Nephron progenitor cell (in vitro differentiated cells): ENCODE measurements around the gene CAMSAP2.

Experiments
- DNase-seq: peaks from one replicate; pipeline ENCODE4 v3.0.0; 2021
- H3K27ac Mint-ChIP-seq: 2 replicates; pipeline ENCODE4 v1.8.0; 2021; ENCODE audit warnings: mild to moderate bottlenecking, moderate library complexity, mixed read lengths
- H3K27me3 Mint-ChIP-seq: 2 replicates; pipeline ENCODE4 v1.8.0; 2021; ENCODE audit warnings: mild to moderate bottlenecking, low read depth, mixed read lengths; ENCODE audit not compliant: poor library complexity
- H3K36me3 Mint-ChIP-seq: 2 replicates; pipeline ENCODE4 v1.8.0; 2021; ENCODE audit warnings: low read depth, mixed read lengths
- H3K4me1 Mint-ChIP-seq: 2 replicates; pipeline ENCODE4 v1.8.0; 2021; ENCODE audit warnings: mixed read lengths
- H3K4me3 Mint-ChIP-seq: 2 replicates; pipeline ENCODE4 v1.8.0; 2021; ENCODE audit warnings: mild to moderate bottlenecking, moderate library complexity, mixed read lengths
- H3K9me3 Mint-ChIP-seq: 2 replicates; pipeline ENCODE4 v1.8.0; 2021; ENCODE audit warnings: mild to moderate bottlenecking, moderate library complexity, mixed read lengths
- TF ChIP-seq, protein P1 (sequence below): fragments of 200-600 bp; sonication (generic); IDR thresholded peaks from 2 replicates; pipeline ENCODE4 v1.5.0; 2021; ENCODE audit warnings: antibody characterized with exemption

CAMSAP2 gene

GRCh38 chr1:200774311-200774710, 35.6 kb downstream of the CAMSAP2 start:
- Mint-ChIP-seq H3K36me3 (peaks cover 71% of the 10 kb centered on the region), H3K9me3 (no peaks in the 10 kb centered on the region), H3K4me1 (no peaks in the 10 kb centered on the region), H3K4me3 (no peak overlapping the region), H3K27me3 (no peaks in the 10 kb centered on the region), H3K27ac (peak overlapping the region; percentile 69)
- no peak for DNase-seq
- TF ChIP-seq, protein P1, sequence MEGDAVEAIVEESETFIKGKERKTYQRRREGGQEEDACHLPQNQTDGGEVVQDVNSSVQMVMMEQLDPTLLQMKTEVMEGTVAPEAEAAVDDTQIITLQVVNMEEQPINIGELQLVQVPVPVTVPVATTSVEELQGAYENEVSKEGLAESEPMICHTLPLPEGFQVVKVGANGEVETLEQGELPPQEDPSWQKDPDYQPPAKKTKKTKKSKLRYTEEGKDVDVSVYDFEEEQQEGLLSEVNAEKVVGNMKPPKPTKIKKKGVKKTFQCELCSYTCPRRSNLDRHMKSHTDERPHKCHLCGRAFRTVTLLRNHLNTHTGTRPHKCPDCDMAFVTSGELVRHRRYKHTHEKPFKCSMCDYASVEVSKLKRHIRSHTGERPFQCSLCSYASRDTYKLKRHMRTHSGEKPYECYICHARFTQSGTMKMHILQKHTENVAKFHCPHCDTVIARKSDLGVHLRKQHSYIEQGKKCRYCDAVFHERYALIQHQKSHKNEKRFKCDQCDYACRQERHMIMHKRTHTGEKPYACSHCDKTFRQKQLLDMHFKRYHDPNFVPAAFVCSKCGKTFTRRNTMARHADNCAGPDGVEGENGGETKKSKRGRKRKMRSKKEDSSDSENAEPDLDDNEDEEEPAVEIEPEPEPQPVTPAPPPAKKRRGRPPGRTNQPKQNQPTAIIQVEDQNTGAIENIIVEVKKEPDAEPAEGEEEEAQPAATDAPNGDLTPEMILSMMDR: no peak

DNA sequence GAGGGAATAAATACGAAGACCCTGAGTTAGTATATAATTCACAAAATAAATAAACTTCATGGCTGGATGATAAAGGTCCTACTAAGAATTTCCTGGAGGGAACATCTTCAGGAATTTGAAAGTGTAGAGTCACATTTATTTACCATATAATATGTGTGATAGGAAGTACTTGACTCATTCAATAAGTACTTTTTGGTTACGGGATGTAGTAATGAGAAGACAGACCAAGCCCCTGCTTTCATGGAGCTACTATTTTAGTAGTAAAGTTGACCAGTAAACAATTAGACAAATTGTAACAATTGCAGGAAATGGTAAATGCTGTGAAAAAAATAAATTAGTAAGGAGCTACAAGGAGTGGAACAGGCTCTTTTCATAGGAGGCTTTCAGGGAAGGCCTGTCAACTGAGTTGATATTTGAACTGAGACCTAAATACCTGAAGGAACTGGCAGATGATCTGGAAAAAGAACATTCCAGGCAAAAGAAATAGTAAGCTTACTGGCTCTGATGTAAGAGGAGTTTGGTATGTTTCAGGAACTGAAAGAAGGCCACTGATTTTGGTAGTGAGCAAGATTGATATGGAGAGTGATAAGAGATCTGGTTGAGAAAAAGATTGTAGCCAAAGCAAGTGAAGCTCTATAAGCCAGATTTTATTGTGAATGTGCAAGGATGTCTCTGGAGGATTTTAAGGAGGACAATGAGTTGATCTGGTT, 36.2 kb downstream of the CAMSAP2 start:
- H3K36me3 Mint-ChIP-seq: peaks cover 68% of the 10 kb centered on the region
- no peak overlapping the region for H3K4me3 Mint-ChIP-seq
- H3K27me3 Mint-ChIP-seq: no peaks in the 10 kb centered on the region
- H3K4me1 Mint-ChIP-seq: no peaks in the 10 kb centered on the region
- DNase-seq: no peak
- peak overlapping the region; percentile 69 for H3K27ac Mint-ChIP-seq
- H3K9me3 Mint-ChIP-seq: no peaks in the 10 kb centered on the region
- TF ChIP-seq, protein P1: no peak

DNA sequence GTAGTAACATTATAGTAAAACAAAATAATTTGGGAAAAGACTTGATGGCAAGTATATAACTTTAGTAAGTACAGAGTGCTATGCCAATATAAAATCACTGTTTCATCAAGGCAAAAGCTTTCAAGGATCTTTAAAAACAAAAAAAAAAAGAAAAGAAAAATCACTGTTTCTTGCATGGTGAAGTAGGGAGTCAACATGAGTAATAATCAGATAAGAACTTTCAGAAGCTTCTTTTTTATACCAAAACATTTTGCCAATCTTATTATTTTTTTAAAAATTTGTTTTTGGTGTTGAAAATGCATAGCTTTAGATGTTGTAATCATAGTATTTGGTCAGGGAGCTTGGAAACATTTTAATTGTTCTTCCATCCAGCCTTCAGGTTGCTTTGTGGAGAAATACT, 37.2 kb downstream of the CAMSAP2 start:
- Mint-ChIP-seq H3K27me3 (no peaks in the 10 kb centered on the region), H3K27ac (peak overlapping the region; percentile 66), H3K4me3 (no peak overlapping the region), H3K36me3 (peaks cover 68% of the 10 kb centered on the region), H3K9me3 (no peaks in the 10 kb centered on the region), H3K4me1 (no peaks in the 10 kb centered on the region)
- TF ChIP-seq, protein P1: no peak
- DNase-seq: no peak

DNA sequence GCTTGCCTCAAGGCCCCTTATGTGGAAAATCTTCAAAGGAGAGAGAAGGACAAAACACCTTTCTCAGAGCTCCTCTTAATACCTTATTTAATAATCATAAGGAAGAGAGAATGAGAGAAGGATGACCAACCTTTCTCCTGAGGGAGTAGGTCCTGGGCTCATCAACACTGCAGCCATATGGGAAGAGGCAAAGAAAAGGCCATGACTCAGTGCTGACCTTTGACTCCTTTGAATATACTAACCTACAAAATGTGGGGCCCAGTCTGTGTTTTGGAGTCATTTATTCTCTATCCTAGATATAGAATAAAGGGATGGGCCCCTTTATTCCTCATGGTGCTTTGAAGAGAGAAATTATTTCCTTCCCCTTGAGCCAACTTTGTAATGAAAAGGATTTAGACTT, 38.3 kb downstream of the CAMSAP2 start:
- Mint-ChIP-seq H3K4me1 (no peaks in the 10 kb centered on the region), H3K27me3 (no peaks in the 10 kb centered on the region), H3K9me3 (peaks cover 4% of the 10 kb centered on the region), H3K36me3 (peaks cover 69% of the 10 kb centered on the region), H3K4me3 (no peak overlapping the region), H3K27ac (peak overlapping the region; percentile 66)
- TF ChIP-seq, protein P1: no peak
- DNase-seq: no peak

- no peak for DNase-seq
- TF ChIP-seq, protein P1: no peak
- Mint-ChIP-seq H3K27me3 (no peaks in the 10 kb centered on the region), H3K27ac (no peak overlapping the region), H3K9me3 (peaks cover 22% of the 10 kb centered on the region), H3K4me3 (no peak overlapping the region), H3K36me3 (peaks cover 77% of the 10 kb centered on the region), H3K4me1 (no peaks in the 10 kb centered on the region)
These were observed 40.1 kb downstream of the CAMSAP2 start for GRCh38 chr1:200778766-200779165.

- no peak overlapping the region for H3K4me3 Mint-ChIP-seq
- H3K9me3 Mint-ChIP-seq: peaks cover 24% of the 10 kb centered on the region
- TF ChIP-seq, protein P1: no peak
- no peaks in the 10 kb centered on the region for H3K4me1 Mint-ChIP-seq
- no peak for DNase-seq
- H3K27ac Mint-ChIP-seq: peak overlapping the region; percentile 4
- H3K27me3 Mint-ChIP-seq: no peaks in the 10 kb centered on the region
- peaks cover 79% of the 10 kb centered on the region for H3K36me3 Mint-ChIP-seq
These were observed 40.6 kb downstream of the CAMSAP2 start for GRCh38 chr1:200779326-200779725.
